A673 (cell line): ENCODE measurements around the gene ARFIP1. TPM values are rescaled to one million over a fixed set of nuclear protein-coding genes. Genes with fewer than 3 reads are reported as not detected.

ENCODE experiments used
- BruUV-seq: library from RNA; stranded (reverse); fragments of 400-500 nt; replicated peaks from 2 replicates; lab custom pipeline; 2021; lab: Mats Ljungman, UMichigan
- CTCF ChIA-PET: fragments of 300-600 bp; sonication (Branson Sonifier 250); formaldehyde crosslinking; loops from one replicate; lab custom pipeline; 2022; ENCODE audit warnings: antibody characterized with exemption; lab: Charles Lee
- POLR2A ChIA-PET: fragments of 300-600 bp; sonication (Branson Sonifier 250); formaldehyde crosslinking; loops from one replicate; lab custom pipeline; 2022; ENCODE audit warnings: antibody characterized with exemption; ENCODE audit not compliant: low non-redundant PET; lab: Charles Lee
- DNase-seq: peaks from one replicate; pipeline ENCODE4 v3.0.0-alpha.2; 2015; ENCODE audit warnings: low spot score
- H3K27ac ChIP-seq: fragments of 200-600 bp; sonication (generic); 2 replicates; pipeline ENCODE4 v1.5.1; 2016; ENCODE audit warnings: mixed run types, low read depth, mild to moderate bottlenecking, mixed read lengths, antibody characterized with exemption, low read length; ENCODE audit not compliant: poor library complexity, severe bottlenecking
- H3K27me3 ChIP-seq: fragments of 200-600 bp; sonication (generic); replicated peaks from 2 replicates; pipeline ENCODE4 v1.6.1; 2017; ENCODE audit warnings: mixed run types, low read depth, mild to moderate bottlenecking, mixed read lengths, antibody characterized with exemption, low read length; ENCODE audit not compliant: insufficient read depth, poor library complexity
- H3K36me3 ChIP-seq: fragments of 200-600 bp; sonication (generic); 2 replicates; pipeline ENCODE4 v1.6.1; 2016; ENCODE audit warnings: mixed run types, mild to moderate bottlenecking, mixed read lengths, antibody characterized with exemption, low read length; ENCODE audit not compliant: insufficient read depth, poor library complexity, severe bottlenecking
- H3K4me1 ChIP-seq: fragments of 200-600 bp; sonication (generic); 2 replicates; pipeline ENCODE4 v1.6.1; 2017; ENCODE audit warnings: mixed run types, mild to moderate bottlenecking, mixed read lengths, antibody characterized with exemption, low read length; ENCODE audit not compliant: insufficient read depth, poor library complexity, severe bottlenecking
- H3K4me3 ChIP-seq: fragments of 200-600 bp; sonication (generic); 2 replicates; pipeline ENCODE4 v1.5.1; 2016; ENCODE audit warnings: low read depth, mixed run types, mild to moderate bottlenecking, mixed read lengths, low read length; ENCODE audit not compliant: poor library complexity, severe bottlenecking
- H3K9me3 ChIP-seq: fragments of 200-600 bp; sonication (generic); 2 replicates; pipeline ENCODE4 v1.6.1; 2016; ENCODE audit warnings: mixed run types, low read depth, mild to moderate bottlenecking, mixed read lengths, antibody characterized with exemption, low read length; ENCODE audit not compliant: poor library complexity, severe bottlenecking
- CTCF ChIP-seq: fragments of 300-800, 200-600 bp; sonication (generic); conservative IDR thresholded peaks from 2 replicates; pipeline ENCODE4 v1.5.1; 2017; ENCODE audit warnings: low read depth, mild to moderate bottlenecking, antibody characterized with exemption, low read length, moderate library complexity, mixed read lengths
- EZH2 ChIP-seq: fragments of 200-600 bp; sonication (generic); IDR thresholded peaks from 2 replicates; pipeline ENCODE4 v1.6.1; 2017; ENCODE audit warnings: borderline replicate concordance, low read depth, mild to moderate bottlenecking, mixed read lengths, antibody characterized with exemption, low read length; ENCODE audit not compliant: poor library complexity, severe bottlenecking
- intact Hi-C: fragments of 100-400 bp; cut with micrococcal nuclease; formaldehyde crosslinking; loops from one replicate; pipeline ENCODE4 v1.10.0; 2022; ENCODE audit not compliant: unreplicated experiment
- total RNA-seq: library from RNA; stranded (reverse); gene quantifications from 2 replicates; pipeline ENCODE4 v1.2.3, GENCODE V29; 2021

Gene ARFIP1
- total RNA-seq, 1 experiment from 2014 or later: 30.4 TPM

GRCh38 chr4:152777488-152777887 lies 2.3 kb upstream of the ARFIP1 start:
- Histone ChIP-seq H3K9me3 (no peaks in the 10 kb centered on the region), H3K27me3 (no peaks in the 10 kb centered on the region), H3K4me3 (no peak overlapping the region), H3K27ac (no peak overlapping the region), H3K4me1 (peaks cover 12% of the 10 kb centered on the region), H3K36me3 (no peaks in the 10 kb centered on the region)
- CTCF ChIA-PET: no interaction called here
- no TSS peak for BruUV-seq
- TF ChIP-seq EZH2: no peak
- no peak for TF ChIP-seq CTCF
- no peak for DNase-seq
- POLR2A ChIA-PET: no interaction called here
- intact Hi-C loops: no loop called here

GRCh38 chr4:152778656-152779512 lies 870 bp upstream of the ARFIP1 start:
- BruUV-seq: TSS peak; percentile 53
- H3K9me3 ChIP-seq: no peaks in the 10 kb centered on the region
- H3K4me1 ChIP-seq: peaks cover 12% of the 10 kb centered on the region
- intact Hi-C loops: no loop called here
- H3K4me3 ChIP-seq: peak overlapping the region; percentile 62
- TF ChIP-seq EZH2 (no peak), CTCF (no peak)
- ChIA-PET POLR2A (interaction anchor here (0.6 kb wide), 1 partner anchor 18 kb away, joined by 3 read pairs; no protein-coding TSS in a partner anchor), CTCF (interaction anchor here (0.8 to 1.2 kb wide), 2 partner anchors 278 to 349 kb away, joined by 3 read pairs; no protein-coding TSS in a partner anchor)
- DNase-seq: peak; percentile 8
- no peaks in the 10 kb centered on the region for H3K36me3 ChIP-seq
- peak overlapping the region; percentile 69 for H3K27ac ChIP-seq
- no peaks in the 10 kb centered on the region for H3K27me3 ChIP-seq

GRCh38 chr4:152780267-152780778 lies 569 bp downstream of the ARFIP1 start:
- Histone ChIP-seq H3K27me3 (no peaks in the 10 kb centered on the region), H3K27ac (peak overlapping the region; percentile 69), H3K4me3 (peak overlapping the region; percentile 62), H3K9me3 (no peaks in the 10 kb centered on the region), H3K36me3 (no peaks in the 10 kb centered on the region), H3K4me1 (peaks cover 23% of the 10 kb centered on the region)
- ChIA-PET CTCF (no interaction called here), POLR2A (no interaction called here)
- intact Hi-C loops: no loop called here
- BruUV-seq: TSS peak; percentile 69
- DNase-seq: peak; percentile 31
- no peak for TF ChIP-seq EZH2
- no peak for TF ChIP-seq CTCF
